Sigmoid colon (tissue), 7 donors: ENCODE results near the gene GPR3. TPM values are rescaled to one million over a fixed set of nuclear protein-coding genes. Genes with fewer than 3 reads are reported as not detected.

Experiments used
- DNase-seq: peaks from one replicate; pipeline ENCODE4 v3.0.0-alpha.2; 2019
- H3K27ac ChIP-seq, 4 donors: fragments of 200-600 bp; sonication (generic); one replicate each; pipeline ENCODE4 v1.5.1; 2016 to 2019; ENCODE audit warnings: mild to moderate bottlenecking in 1 of 4
- H3K27me3 ChIP-seq, 3 donors: fragments of 200-600 bp; sonication (generic); one replicate each; pipeline ENCODE4 v1.5.1; 2019; ENCODE audit warnings: mild to moderate bottlenecking in 1 of 3
- H3K36me3 ChIP-seq, 4 donors: fragments of 200-600 bp; sonication (generic); one replicate each; pipeline ENCODE4 v1.5.1; 2016 to 2019
- H3K4me1 ChIP-seq, 4 donors: fragments of 200-600 bp; sonication (generic); one replicate each; pipeline ENCODE4 v1.5.1; 2017 to 2019
- H3K4me3 ChIP-seq, 4 donors: fragments of 200-600 bp; sonication (generic); one replicate each; pipeline ENCODE4 v1.5.1; 2017 to 2019; ENCODE audit warnings: mild to moderate bottlenecking in 2 of 4, moderate library complexity in 1 of 4
- H3K9me3 ChIP-seq, 4 donors: fragments of 200-600 bp in 3 of 4; sonication (generic) in 3 of 4; one replicate each; pipeline versions ENCODE4 v1.5.1 to v1.6.1; 2013 to 2019
- CTCF ChIP-seq, 4 experiments: fragments of 450-650 bp in 3 of 4; fragments of 200-600 bp in 1 of 4; IDR thresholded peaks; one replicate each; pipeline ENCODE4 v1.5.1; 2016 to 2019; ENCODE audit warnings: antibody characterized with exemption in 4 of 4, mild to moderate bottlenecking in 3 of 4, moderate library complexity in 2 of 4
- EP300 ChIP-seq, 4 donors: sonication (generic); formaldehyde crosslinking; IDR thresholded peaks; one replicate each; pipeline ENCODE4 v1.6.1; 2017; ENCODE audit warnings: antibody characterized with exemption in 4 of 4
- POLR2A ChIP-seq, 2 donors: fragments of 450-650 bp; IDR thresholded peaks; one replicate each; pipeline ENCODE4 v1.6.1; 2016; ENCODE audit warnings: antibody characterized with exemption in 2 of 2, mild to moderate bottlenecking in 2 of 2, moderate library complexity in 2 of 2
- POLR2AphosphoS5 ChIP-seq, 4 donors: sonication (generic); formaldehyde crosslinking; IDR thresholded peaks; one replicate each; pipeline ENCODE4 v1.6.1; 2017; ENCODE audit warnings: antibody characterized with exemption in 4 of 4
- WGBS, 2 donors: extraction: QIAGEN DNeasy Blood & Tissue Kit; methylation state at CpG; one replicate each; pipeline ENCODE4 v1.1.7; 2013; 5-methylcytosine and 5-hydroxymethylcytosine counted together
- intact Hi-C: fragments of 100-400 bp; cut with DNase I; formaldehyde crosslinking; loops from one replicate; pipeline ENCODE4 v1.15.1; 2023
- polyA plus RNA-seq, 3 donors: library from polyadenylated mRNA; stranded (reverse); fragments of 200-250 nt; gene quantifications; one replicate each; pipeline ENCODE4 v1.2.3, GENCODE V29; 2013
- total RNA-seq, 4 donors: library from RNA; depleted of rRNA; stranded (reverse); fragments of >200 nt; gene quantifications; one replicate each; pipeline ENCODE4 v1.1.0, GENCODE V29; 2016
- donor health status: healthy with polysubstance abuse.
- donor health status: Bipolar disorder and iron deficiency.
- donor health status: healthy.

Gene GPR3
- total and polyA plus RNA-seq, 7 donors, result 0.36 to 2.0 (median 0.54) TPM; not detected in 4

DNA sequence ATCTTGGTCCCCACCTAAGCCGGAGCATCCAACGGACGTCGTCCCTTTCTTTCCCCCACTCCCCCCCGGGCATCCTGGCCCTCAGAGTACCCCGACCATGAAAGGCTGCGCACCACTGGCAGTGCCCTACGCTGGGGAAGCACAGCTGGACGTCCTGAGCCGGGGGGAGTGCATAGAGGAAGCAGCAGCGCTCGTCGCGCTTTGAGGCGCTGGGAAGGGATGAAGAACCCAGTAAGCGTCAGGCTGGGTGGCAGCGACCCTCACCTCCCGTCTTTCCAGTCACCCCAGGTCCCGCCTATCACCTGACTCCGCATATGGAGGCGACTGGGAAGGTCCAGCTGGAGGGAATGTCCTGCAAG is 31.4 kb upstream of the GPR3 start:
- intact Hi-C loops, result no loop called here
- Histone ChIP-seq H3K4me1 (peaks cover 0 to 36% (median 30%) of the 10 kb centered on the region in 4 donors), H3K36me3 (peaks cover 22 to 77% (median 47%) of the 10 kb centered on the region in 4 donors)

DNA sequence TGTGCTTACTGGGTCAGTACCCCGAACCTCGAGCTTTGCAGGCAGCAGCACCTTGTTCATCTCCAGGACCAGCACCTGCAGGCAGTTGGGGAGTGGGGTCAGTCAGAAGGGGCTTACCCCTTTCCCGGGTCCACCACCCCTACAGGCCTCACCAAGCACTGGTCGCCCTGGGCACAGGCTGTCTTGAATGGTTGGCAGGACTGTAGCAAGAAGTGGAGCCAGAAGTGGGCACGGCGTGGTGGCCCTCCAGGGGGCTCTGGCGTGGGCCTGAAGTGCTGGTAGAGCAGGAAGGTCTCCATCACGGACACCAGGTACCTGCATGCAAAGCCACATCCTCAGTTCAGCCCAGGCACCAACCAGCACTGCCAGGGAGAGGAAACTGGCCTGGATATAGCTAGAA is 30.9 kb upstream of the GPR3 start:
- H3K36me3 ChIP-seq, result peaks cover 17 to 72% (median 43%) of the 10 kb centered on the region in 4 donors

More for the DNA sequence above, 31.4 kb upstream of the GPR3 start:
- H3K27me3 ChIP-seq, result no peaks in the 10 kb centered on the region
- no peaks in the 10 kb centered on the region for H3K9me3 ChIP-seq
- no peak for DNase-seq
- no peak overlapping the region for H3K27ac ChIP-seq
- peak overlapping the region in 1 of 4 donors; percentile 45 for H3K4me3 ChIP-seq
- no peak for TF ChIP-seq EP300 (IDR thresholded peaks at IDR 0.05)
- no peak for TF ChIP-seq POLR2A (IDR thresholded peaks at IDR 0.05)
- no peak for TF ChIP-seq CTCF (IDR thresholded peaks at IDR 0.05)
- TF ChIP-seq POLR2AphosphoS5 (IDR thresholded peaks at IDR 0.05), result no peak
- WGBS, 2 donors, result 83 to 90% methylated on average over 21 of the region's 21 CpGs

DNA sequence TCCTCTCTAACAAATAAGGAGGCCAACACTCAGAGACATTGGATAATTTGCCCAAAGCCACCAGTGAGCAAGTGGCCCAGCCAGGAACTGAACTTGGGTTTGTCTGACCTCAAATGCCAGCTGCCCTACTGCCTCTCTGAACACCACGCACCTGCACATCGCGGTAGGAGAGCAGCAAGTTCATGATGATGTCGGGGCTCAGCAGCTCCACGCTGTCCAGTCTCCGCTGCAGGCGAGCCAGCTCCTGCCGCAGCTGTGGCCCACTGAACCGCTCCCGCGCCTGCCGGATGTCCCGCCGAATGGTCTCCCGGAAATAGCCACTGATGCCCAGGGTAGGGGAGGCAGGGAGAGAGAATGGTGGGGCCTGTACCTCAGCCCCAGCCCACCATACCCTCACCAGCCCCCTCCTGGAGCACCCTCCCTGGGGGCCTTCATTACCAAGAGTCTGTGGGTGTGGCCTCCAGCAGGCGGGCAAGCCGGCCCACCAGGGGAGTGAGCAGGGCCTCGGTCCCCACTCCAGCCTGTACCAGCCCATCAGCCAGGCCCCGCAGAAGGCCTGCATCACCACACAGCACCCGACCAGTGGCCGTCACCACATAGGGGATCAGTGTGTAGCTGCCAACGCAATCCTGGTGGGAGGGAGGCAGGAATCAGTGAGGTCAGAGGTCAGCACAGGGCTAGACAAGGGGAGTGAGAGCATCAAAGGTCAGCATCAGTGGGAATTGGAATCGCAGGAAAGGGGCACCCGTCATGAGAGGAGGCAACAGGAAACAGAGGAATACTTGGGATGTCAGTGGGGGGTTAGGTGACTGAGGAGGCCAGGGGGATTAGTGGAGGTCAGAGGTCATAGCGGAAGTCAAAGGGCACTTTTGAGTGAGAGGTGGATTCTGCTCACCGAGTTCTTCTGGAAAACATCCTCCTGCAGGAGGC is 28.4 kb upstream of the GPR3 start:
- Histone ChIP-seq H3K27me3 (no peaks in the 10 kb centered on the region), H3K27ac (peak overlapping the region; percentile 99 to 100 (median 100)), H3K36me3 (peaks cover 16 to 51% (median 35%) of the 10 kb centered on the region in 4 donors), H3K4me1 (peaks cover 0 to 38% (median 32%) of the 10 kb centered on the region in 4 donors), H3K9me3 (no peaks in the 10 kb centered on the region), H3K4me3 (no peak overlapping the region)
- intact Hi-C loops, result no loop called here
- 92 to 94% methylated on average over 26 of the region's 26 CpGs for WGBS, 2 donors
- no peak for DNase-seq
- TF ChIP-seq POLR2A (IDR thresholded peaks at IDR 0.05), result no peak

More for the DNA sequence above, 30.9 kb upstream of the GPR3 start:
- intact Hi-C loops, result no loop called here
- DNase-seq, result no peak
- Histone ChIP-seq H3K4me3 (no peak overlapping the region), H3K4me1 (peaks cover 0 to 36% (median 30%) of the 10 kb centered on the region in 4 donors), H3K27me3 (no peaks in the 10 kb centered on the region), H3K27ac (no peak overlapping the region), H3K9me3 (no peaks in the 10 kb centered on the region)
- WGBS, 2 donors, result 94% methylated on average over 8 of the region's 8 CpGs
- TF ChIP-seq EP300 (IDR thresholded peaks at IDR 0.05), result no peak
- no peak for TF ChIP-seq POLR2AphosphoS5 (IDR thresholded peaks at IDR 0.05)
- no peak for TF ChIP-seq CTCF (IDR thresholded peaks at IDR 0.05)
- no peak for TF ChIP-seq POLR2A (IDR thresholded peaks at IDR 0.05)

DNA sequence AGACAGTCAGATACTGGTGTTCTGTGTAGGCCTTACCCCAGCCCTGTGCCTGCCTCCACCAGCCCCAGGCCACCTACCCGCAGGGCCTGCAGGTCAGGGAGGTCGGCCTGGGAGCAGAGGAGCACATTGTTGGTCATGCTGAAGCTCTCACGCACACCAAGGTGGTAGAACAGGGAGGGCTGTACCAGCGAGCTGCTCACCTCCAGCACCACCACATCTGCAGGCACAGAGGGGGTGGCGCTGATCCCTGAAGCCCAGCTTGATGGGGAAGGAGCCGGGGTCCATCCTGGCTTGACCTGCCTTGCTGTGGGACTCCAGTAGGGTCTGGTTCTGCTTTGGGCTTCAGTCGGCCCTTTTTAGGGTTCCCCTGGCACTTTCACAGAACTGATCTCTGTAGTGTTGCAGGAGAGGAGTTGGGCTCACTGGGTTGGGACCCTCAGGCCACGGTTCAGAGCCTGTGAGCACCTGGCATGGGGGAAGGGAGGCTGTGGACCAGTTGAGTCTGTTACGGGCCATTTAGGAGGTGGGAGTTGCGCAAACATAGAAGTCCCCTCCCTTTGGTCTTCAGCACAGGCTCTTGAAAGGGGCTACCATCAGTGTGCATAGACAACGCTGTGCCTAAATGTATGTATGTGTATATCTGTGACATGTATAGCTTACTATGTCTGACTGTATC is 27.6 kb upstream of the GPR3 start:
- no peak for DNase-seq
- Histone ChIP-seq H3K4me1 (peaks cover 0 to 38% (median 33%) of the 10 kb centered on the region in 4 donors), H3K27me3 (no peaks in the 10 kb centered on the region), H3K4me3 (peak overlapping the region; percentile 81 to 91 (median 85)), H3K36me3 (peaks cover 12 to 43% (median 33%) of the 10 kb centered on the region in 4 donors), H3K9me3 (no peaks in the 10 kb centered on the region), H3K27ac (peak overlapping the region; percentile 99 to 100 (median 100))
- intact Hi-C loops, result no loop called here
- TF ChIP-seq EP300 (IDR thresholded peaks at IDR 0.05) (no peak), POLR2A (IDR thresholded peaks at IDR 0.05) (no peak)
- WGBS, 2 donors, result 78 to 82% methylated on average over 11 of the region's 11 CpGs

DNA sequence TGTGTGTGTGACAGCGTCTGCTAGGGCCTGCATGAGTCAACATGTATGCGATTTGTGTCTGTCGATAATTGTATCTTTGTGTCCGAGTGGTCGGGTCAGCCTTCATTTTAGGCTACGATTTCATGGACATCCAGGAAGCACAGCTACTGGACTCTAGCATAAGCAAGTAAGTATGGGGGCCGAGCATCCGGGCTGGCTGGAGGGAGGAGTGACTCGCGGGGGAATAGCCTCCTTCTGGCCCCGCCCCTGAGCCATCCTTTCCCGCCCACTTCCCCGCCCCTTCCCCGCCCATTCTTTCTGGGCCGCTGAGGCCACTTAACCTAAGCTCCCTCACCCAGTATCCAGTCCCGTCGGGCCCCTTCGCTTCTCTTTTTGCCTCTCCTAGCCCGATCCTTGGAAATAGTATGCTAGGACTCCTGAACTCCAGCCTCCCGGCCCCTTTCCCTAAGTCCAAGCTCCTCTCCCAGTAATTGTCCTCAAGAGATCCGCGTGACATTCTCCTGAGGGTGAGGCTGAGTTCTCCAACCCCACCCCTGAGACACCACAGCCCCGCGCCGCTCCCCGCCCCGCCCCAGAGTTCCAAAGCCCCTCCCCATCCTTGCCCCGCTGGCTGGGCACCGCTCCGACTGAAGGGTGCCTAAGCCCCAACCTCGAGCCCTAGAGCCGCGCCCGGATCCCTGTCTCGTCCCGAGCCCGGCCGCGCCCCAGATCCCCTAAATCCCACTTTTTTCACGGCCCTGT is 26.9 kb upstream of the GPR3 start:
- TF ChIP-seq EP300 (IDR thresholded peaks at IDR 0.05), result no peak
- peak; percentile 56 to 59 for TF ChIP-seq POLR2A (IDR thresholded peaks at IDR 0.05)
- TF ChIP-seq POLR2AphosphoS5 (IDR thresholded peaks at IDR 0.05), result peak; percentile 72 to 88 (median 82)
- TF ChIP-seq CTCF (IDR thresholded peaks at IDR 0.05), result no peak
- intact Hi-C loops, result loop anchor here (2.0 kb wide), 2 partner anchors 27 to 43 kb away; partner anchors contain the start of genes GPR3 and TMEM222
- Histone ChIP-seq H3K4me3 (peak overlapping the region; percentile 81 to 91 (median 85)), H3K4me1 (peaks cover 0 to 33% (median 29%) of the 10 kb centered on the region in 4 donors), H3K27me3 (no peaks in the 10 kb centered on the region), H3K36me3 (peaks cover 12 to 40% (median 33%) of the 10 kb centered on the region in 4 donors), H3K27ac (peak overlapping the region; percentile 99 to 100 (median 100)), H3K9me3 (no peaks in the 10 kb centered on the region)
- 2 to 3% methylated on average over 40 of the region's 40 CpGs for WGBS, 2 donors
- DNase-seq, result peak; percentile 97
